Stimulated activated CD4-positive, alpha-beta T cell treated with anti-CD3 and anti-CD28 coated beads, Interleukin-12 subunit alpha, Interleukin-12 subunit beta, amount 100 ng/mL, for 24 hours (primary cell): ENCODE results near the gene IARS2.
"Not testable (repeated sequence)": the region's sequence is repeated elsewhere in the genome, so short reads cannot be mapped to it uniquely, and the experiment has no call there.

Source experiments
- DNase-seq, 2 experiments: peaks; one replicate each; pipeline ENCODE4 v3.0.0-alpha.2; 2020; ENCODE audit warnings: low read depth in 2 of 2

Gene IARS2

GRCh38 chr1:220112600-220112999 lies 18.7 kb downstream of the IARS2 start:
- not testable (repeated sequence) for DNase-seq

GRCh38 chr1:220113136-220113695 lies 19.3 kb downstream of the IARS2 start:
- no peak for DNase-seq

GRCh38 chr1:220119043-220119512 lies 25.1 kb downstream of the IARS2 start:
- no peak for DNase-seq

- no peak for DNase-seq
These were observed 28.0 kb downstream of the IARS2 start for GRCh38 chr1:220121791-220122530.

GRCh38 chr1:220123066-220123465 lies 29.1 kb downstream of the IARS2 start:
- no peak for DNase-seq

- DNase-seq = no peak
These were observed 30.0 kb downstream of the IARS2 start for GRCh38 chr1:220123889-220124288.

GRCh38 chr1:220124542-220124941 lies 30.6 kb downstream of the IARS2 start:
- no peak for DNase-seq

GRCh38 chr1:220127076-220127475 lies 33.1 kb downstream of the IARS2 start:
- DNase-seq = no peak

- no peak for DNase-seq
These were observed 35.7 kb downstream of the IARS2 start for GRCh38 chr1:220129479-220130210.

- DNase-seq = no peak
These were observed 41.8 kb downstream of the IARS2 start for GRCh38 chr1:220135755-220136154.

- no peak for DNase-seq
These were observed 43.3 kb downstream of the IARS2 start for GRCh38 chr1:220137019-220137786.

GRCh38 chr1:220139966-220140365 lies 46.0 kb downstream of the IARS2 start:
- no peak for DNase-seq

GRCh38 chr1:220144051-220144450 lies 50.1 kb downstream of the IARS2 start:
- no peak for DNase-seq

- DNase-seq = no peak
These were observed 55.8 kb downstream of the IARS2 start for GRCh38 chr1:220149742-220150141.

- DNase-seq = no peak
These were observed 57.5 kb downstream of the IARS2 start for GRCh38 chr1:220151454-220151853.

- no peak for DNase-seq
These were observed 59.2 kb downstream of the IARS2 start for GRCh38 chr1:220153147-220153546.

- no peak for DNase-seq
These were observed 62.8 kb downstream of the IARS2 start for GRCh38 chr1:220156620-220157146.

- DNase-seq = no peak
These were observed 63.8 kb downstream of the IARS2 start for GRCh38 chr1:220157738-220158137.

- not testable (repeated sequence) for DNase-seq
These were observed 64.6 kb downstream of the IARS2 start for GRCh38 chr1:220158530-220158929.

- DNase-seq = no peak
These were observed 65.1 kb downstream of the IARS2 start for GRCh38 chr1:220159041-220159440.

GRCh38 chr1:220160027-220160426 lies 66.1 kb downstream of the IARS2 start:
- no peak for DNase-seq

GRCh38 chr1:220164116-220164515 lies 70.2 kb downstream of the IARS2 start:
- DNase-seq = no peak
